SH-SY5Y (cell line): ENCODE results near the gene HADHA.

Experiments used
- GATA2 ChIP-seq: IDR thresholded peaks from 2 replicates; pipeline ENCODE4 v1.6.1; 2011; ENCODE audit warnings: mild to moderate bottlenecking, low read depth, low read length
- GATA3 ChIP-seq: IDR thresholded peaks from 2 replicates; pipeline ENCODE4 v1.6.1; 2011; ENCODE audit warnings: low read depth, mild to moderate bottlenecking, low read length, moderate library complexity

HADHA gene

GRCh38 chr2:26216587-26216986 is 27.8 kb downstream of the HADHA start:
- TF ChIP-seq GATA2 (no peak), GATA3 (no peak)

DNA sequence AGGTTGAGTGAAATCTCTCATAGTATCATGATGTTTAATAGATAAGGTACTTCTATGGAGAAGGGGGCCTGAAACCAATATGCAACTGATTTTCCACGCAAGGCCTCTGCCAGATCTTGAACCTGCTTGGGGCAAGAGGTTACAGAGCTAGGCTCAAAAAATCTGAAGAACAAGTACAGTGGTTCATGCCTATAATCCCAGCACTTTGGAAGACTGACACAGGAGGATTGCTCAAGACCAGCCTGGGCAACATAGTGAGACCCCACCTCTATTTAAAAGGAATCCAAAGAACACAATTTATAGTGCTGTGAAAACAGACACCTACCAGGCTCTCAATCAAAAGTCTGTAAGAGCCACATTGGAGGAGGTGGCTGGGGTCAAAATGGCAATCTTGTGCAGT is 28.6 kb downstream of the HADHA start:
- TF ChIP-seq GATA3: no peak
- no peak for TF ChIP-seq GATA2

GRCh38 chr2:26214759-26215158 is 29.7 kb downstream of the HADHA start:
- TF ChIP-seq GATA3: no peak
- no peak for TF ChIP-seq GATA2

- TF ChIP-seq GATA3 (no peak), GATA2 (no peak)
Observed at GRCh38 chr2:26212011-26212410, 32.4 kb downstream of the HADHA start.

DNA sequence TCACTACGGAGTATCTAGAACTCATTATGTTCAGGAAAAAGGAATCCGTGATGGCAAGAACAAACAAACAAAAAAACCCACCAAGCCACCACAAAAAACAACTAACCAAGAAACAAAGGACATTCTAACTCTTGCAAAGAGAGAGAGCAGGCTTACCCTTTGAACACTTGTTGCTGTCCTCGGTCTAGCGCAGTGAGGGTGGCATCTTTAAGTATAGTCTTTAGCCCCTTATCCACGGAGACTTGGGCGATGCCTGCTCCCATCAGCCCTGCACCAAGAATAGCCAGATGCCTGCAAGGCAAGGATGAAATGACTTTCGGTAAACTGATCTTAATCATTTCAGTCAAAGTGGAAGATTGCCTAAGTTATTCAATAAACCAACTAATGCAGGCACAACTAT is 40.5 kb downstream of the HADHA start:
- TF ChIP-seq GATA3 (no peak), GATA2 (no peak)

- TF ChIP-seq GATA3 (no peak), GATA2 (no peak)
Observed at GRCh38 chr2:26202981-26203490, 41.4 kb downstream of the HADHA start.

DNA sequence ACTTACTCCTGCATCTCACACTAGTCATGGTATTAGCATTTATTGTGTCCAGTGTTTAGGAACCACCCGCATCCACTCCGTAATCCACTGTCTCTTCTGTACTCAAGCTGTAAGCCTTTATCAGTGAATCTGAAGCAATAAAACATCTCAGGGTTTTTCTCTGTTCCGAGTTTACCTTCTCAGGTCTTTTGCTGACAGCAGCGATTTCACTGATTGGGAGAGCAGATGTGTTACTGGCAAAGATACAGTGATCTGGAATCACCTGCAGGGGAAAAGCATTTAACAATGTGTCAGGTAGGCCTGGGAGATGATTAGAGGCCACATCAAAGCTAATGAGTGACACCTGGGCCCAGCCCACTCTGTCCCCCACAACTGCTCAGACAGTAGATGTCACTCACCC is 46.9 kb downstream of the HADHA start:
- TF ChIP-seq GATA3 (no peak), GATA2 (0 out of 2 replicates have a peak, but pooled peaks have one; percentile 9)

GRCh38 chr2:26196683-26197418 is 47.6 kb downstream of the HADHA start:
- TF ChIP-seq GATA2 (no peak), GATA3 (no peak)

DNA sequence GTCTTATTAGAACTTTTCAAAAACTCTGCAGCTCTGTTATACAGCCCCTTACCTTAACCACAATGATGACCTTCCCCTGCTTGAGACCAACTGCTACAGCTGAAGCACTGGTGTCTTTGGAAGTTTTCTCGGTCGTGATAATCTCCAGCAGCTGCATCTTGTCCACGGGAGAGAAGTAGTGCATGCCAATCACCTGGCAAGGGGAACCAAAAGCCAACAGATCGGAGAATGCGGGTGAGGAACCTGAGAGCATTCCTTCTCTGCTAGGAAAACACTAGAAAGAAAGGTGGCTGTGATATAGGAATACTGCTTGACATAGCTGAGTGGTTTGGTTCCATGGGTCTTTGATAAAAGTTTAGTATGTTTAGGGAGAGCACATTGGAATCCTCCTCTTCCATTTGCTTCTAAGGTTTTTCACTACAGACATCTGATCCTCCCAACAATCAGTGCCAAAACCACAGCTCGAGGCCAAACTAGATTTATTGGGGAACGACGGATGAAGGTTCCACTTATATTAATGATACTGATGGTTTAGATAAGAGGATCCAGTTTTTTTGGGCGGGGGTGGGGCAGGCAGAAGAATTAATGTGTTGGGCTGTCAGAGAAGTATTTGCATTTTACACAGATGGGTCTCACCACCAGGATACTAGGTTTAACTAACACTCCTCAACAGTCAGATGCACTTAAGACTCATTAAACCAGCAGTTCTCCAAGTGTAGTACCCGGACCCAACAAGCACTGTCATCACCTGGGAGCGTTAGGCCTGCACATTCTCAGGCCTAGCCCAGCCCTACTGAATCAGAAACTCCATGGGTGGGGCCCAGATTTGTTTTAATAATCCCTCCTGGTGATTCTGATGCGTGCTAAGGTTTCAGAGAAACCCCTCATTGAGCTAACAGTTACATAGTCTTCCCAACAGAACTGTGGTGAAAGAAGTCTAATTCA is 49.1 kb downstream of the HADHA start:
- no peak for TF ChIP-seq GATA2
- TF ChIP-seq GATA3: no peak

- TF ChIP-seq GATA3 (no peak), GATA2 (no peak)
Observed at GRCh38 chr2:26193578-26194231, 50.7 kb downstream of the HADHA start.

- TF ChIP-seq GATA3 (no peak), GATA2 (no peak)
Observed at GRCh38 chr2:26191316-26192159, 52.9 kb downstream of the HADHA start.

DNA sequence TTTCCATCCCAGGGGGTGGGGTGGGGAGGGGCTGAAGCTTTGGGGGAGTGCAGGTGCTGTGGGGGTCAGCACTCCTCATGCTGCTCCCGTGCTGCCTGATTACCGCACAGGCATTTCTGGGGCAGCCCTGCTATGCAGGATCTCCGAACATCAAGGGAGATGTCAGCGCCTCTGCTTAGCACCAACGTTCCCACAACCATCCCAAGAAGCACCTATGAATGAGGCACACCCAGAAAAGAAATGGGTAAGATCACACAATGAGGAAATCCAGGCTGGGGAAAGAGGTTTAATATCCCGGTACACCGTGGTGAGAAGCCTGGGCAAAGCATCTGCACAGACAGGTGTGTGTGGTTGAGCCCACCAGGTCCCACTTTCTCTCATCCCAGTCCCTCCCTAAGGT is 54.1 kb downstream of the HADHA start:
- TF ChIP-seq GATA2 (no peak), GATA3 (no peak)

GRCh38 chr2:26189751-26190150 is 54.7 kb downstream of the HADHA start:
- TF ChIP-seq GATA3 (no peak), GATA2 (no peak)

GRCh38 chr2:26189123-26189522 is 55.3 kb downstream of the HADHA start:
- TF ChIP-seq GATA2 (no peak), GATA3 (no peak)

GRCh38 chr2:26187537-26188104 is 56.8 kb downstream of the HADHA start:
- no peak for TF ChIP-seq GATA3
- TF ChIP-seq GATA2: no peak
